GOT3 (cell line): Measurements from ENCODE around the gene MEGF6.

Experiments used
- DNase-seq: peaks from one replicate; lab custom pipeline; 2025; ENCODE audit warnings: mixed read lengths; lab: John Stamatoyannopoulos, UW

The MEGF6 gene

DNA sequence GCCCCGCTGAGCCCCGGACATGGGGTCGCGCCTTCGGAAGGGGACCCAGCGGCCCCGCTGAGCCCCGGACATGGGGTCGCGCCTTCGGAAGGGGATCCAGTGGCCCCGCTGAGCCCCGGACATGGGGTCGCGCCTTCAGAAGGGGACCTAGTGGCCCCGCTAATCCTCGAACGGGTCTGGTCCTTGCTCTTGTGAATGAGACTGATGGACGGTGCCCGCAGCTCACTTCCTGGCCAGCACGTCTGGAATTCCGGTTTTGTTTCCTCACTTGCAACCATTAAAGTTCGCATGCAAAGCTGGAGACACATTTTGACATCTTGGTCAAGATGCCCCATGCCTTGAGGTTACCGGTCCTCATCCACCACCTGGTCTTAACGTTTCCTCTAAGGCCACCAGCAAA lies 33.0 kb upstream of the MEGF6 start:
- DNase-seq, result no peak

- DNase-seq, result no peak
Measured at GRCh38 chr1:3642919-3643675, 31.8 kb upstream of the MEGF6 start.

DNA sequence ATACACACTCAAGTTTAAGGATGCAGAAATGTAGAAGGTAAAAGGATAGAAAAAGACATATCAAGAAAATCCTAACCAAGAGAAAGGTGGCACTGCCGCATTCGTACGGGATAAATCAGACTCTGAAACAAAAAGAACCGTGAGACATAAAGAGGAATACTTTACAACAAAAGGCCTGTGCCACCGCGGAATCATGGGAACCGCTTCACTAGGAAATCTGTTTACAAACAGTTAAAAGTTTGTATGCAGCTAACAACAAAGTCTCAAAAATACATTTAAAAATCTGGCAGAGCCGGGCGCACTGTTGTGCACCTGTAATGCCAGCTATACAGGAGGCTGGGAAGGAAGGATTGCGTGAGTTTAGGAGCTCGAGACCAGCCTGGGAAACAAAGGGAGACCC lies 30.5 kb upstream of the MEGF6 start:
- DNase-seq, result no peak

- no peak for DNase-seq
Measured at GRCh38 chr1:3641046-3641760, 29.9 kb upstream of the MEGF6 start.

DNA sequence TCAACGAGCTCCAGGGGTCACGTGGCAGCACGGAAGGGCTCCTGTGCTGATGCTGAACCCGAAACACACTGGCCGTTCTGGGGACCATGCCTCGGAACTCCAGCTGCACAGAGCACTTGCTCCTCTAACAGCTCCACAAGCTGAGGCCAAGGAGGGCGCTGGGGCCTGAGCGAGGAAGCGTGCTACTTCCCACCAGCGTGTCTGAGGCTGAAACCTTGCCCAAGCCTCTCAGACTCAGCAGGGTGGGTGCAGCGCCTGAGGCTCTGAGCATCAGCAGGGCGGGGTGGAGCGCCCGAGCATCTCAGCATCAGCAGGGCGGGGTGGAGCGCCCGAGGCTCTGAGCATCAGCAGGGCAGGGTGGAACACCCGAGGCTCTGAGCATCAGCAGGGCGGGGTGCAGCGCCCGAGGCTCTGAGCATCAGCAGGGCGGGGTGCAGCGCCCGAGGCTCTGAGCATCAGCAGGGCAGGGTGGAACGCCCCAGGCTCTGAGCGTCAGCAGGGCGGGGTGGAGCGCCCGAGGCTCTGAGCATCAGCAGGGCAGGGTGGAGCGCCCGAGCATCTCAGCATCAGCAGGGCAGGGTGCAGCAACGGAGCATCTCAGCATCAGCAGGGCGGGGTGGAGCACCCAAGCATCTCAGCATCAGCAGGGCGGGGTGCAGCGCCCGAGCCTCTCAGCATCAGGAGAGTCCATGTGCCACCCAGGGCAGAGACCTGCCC lies 29.0 kb upstream of the MEGF6 start:
- no peak for DNase-seq

DNA sequence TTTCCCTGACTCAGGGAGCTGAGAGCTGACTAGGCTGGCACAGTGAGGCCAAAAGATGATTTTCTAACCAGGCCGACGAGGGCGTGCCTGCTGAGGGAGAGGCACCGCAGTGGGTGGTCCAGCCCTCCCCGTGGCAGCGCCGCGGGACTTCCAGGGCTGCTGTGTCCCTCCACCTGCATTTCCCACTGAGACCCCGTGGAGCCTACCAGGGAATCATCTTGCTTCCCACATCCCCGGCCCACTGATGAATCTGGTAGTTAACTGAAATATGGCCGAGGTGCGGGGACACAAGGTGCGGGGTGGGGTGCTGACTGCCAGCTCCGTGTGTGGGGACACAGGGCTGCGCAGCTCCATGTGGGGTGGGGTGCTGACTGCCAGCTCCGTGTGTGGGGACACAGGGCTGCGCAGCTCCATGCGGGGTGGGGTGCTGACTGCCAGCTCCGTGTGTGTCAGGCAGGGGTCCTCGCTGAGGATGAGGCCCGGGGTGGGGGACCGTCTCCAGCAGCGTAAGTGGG lies 28.1 kb upstream of the MEGF6 start:
- DNase-seq, result no peak

- no peak for DNase-seq
Measured at GRCh38 chr1:3638676-3639075, 27.4 kb upstream of the MEGF6 start.

- no peak for DNase-seq
Measured at GRCh38 chr1:3638027-3638426, 26.7 kb upstream of the MEGF6 start.

GRCh38 chr1:3636531-3636930 lies 25.2 kb upstream of the MEGF6 start:
- no peak for DNase-seq

GRCh38 chr1:3636080-3636479 lies 24.8 kb upstream of the MEGF6 start:
- DNase-seq, result no peak

DNA sequence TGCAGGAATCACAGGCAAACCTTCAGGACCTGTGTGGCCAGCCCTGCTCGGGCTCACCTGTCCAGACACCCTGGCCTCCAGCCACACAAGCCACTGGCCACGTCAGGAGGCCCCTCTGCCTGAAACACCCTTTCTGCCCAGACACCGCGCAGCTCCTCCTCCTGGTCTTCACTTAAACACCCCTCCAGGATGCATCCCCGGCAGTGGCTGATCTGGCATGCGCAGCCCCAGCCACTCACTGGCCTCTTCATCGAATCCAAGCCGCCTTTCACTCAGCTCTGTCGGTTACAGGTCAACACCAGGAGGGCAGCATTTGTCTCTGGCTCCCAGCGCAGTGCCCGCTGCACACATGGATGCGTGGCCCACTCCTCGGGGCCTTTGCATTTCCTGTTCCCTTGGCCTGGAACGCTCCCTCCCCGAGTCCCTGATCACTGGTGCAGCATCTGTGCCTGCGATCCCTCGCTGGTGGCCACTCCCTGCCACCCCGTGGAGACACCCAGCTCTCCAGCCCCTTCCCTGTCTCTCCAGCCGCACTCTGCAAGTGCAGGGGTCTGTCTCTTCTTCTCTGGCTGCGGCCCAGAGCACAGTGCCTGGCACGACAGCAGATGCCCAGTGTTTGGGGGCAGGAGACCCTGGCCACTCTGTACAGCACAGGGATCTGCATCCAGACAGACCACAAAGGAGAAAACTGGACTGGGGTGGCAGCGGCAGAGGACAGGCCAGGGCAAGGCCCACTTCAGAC lies 22.9 kb upstream of the MEGF6 start:
- no peak for DNase-seq

GRCh38 chr1:3633344-3634058 lies 22.2 kb upstream of the MEGF6 start:
- DNase-seq, result no peak

GRCh38 chr1:3632716-3633343 lies 21.5 kb upstream of the MEGF6 start:
- DNase-seq, result no peak

- DNase-seq, result no peak
Measured at GRCh38 chr1:3632298-3632697, 21.0 kb upstream of the MEGF6 start.

DNA sequence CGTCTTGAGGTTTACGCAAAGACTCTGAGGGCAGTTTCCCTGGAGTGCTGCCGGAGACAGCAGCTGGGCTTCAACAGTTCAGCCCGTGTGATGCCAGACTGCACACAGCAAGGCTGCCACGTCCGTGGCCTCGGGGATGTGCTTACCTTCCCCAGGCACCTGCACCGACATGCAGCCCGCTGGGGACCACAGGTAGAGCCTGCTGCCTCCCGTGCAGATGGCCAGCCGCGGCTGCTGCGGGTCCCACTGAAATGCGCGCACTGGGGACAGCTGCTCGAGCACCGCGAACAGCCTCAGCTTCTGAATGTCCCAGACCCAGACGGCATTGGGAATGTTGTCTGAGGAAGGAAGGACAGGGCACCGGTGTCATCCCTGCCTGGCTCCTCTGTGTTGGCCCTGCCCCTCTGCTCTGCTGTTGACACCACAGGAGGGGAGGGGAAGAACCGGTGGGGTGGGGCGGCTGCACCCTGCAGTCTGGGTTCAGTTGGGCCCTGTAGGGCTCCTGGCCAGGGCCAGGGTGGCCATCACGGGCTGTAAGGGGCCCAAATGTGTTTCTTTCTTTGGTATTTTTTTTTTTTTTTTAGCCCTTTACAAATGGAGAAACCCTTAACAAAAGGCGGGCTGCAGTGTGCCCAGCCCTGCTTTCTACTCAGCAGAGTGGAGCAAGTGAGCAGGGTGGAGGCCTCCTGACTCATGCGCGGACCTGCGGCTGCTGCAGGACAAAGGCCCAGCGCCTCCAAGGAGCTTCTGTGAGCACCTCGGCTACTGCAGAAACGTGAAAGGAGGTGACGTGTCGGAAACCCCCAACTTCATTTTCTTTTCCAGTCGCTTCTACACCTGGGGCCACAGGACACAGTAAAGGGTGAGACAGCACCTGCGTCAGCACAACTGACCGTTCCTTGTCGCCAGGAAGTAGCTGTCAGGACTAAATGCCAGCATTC lies 20.3 kb upstream of the MEGF6 start:
- DNase-seq, result no peak

- DNase-seq, result no peak
Measured at GRCh38 chr1:3630914-3631313, 19.6 kb upstream of the MEGF6 start.

DNA sequence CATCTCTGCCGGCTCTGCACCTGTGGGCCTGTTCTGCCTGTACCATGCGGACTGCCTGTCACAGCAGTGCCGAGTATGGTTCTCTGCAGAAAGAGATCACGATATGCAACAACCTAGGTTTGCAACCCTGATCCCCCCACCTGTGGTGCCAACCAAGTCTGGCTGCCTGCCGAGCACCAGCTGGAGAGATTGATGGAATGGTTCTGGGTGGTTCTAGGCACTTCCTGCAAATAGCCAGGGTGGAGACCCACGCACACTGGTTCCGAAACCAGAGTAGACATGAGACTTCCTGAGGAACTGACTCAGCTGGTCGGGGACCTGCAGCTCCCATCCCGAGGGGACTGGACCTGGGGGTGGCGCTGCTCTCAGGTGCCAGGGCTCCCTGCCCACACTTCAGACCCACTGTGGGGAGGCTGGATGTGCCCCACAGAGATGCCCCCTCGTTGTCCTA lies 18.9 kb upstream of the MEGF6 start:
- DNase-seq, result no peak

GRCh38 chr1:3629561-3630160 lies 18.4 kb upstream of the MEGF6 start:
- DNase-seq, result no peak

DNA sequence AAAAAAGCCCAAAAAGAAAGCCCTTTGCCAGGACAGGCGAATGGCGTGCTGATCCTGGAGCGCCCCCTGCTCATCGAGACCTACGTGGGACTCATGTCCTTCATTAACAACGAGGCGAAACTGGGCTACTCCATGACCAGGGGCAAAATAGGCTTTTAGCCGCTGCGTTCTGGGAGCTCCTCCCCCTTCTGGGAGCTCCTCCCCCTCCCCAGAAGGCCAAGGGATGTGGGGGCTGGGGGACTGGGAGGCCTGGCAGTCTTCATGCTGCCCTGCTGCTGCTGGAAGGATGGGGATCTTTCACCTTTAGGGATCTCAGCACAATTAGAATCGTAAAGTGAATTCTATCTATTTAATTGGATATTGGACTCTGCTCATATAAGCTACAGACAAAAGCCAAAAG lies 17.1 kb upstream of the MEGF6 start:
- no peak for DNase-seq
